Adrenal gland (tissue), 12 donors: ENCODE data around the gene EPHA6. TPM values are rescaled to one million over a fixed set of nuclear protein-coding genes. Genes with fewer than 3 reads are reported as not detected.

ENCODE experiments used
- DNase-seq, 7 donors: peaks; one replicate each; pipeline ENCODE4 v3.0.0-alpha.2; 2019 to 2020
- H3K27ac ChIP-seq, 5 donors: fragments of 200-600 bp; sonication (generic) in 4 of 5; 1 replicate in 3 of 5; 2 replicates in 2 of 5; pipeline versions ENCODE4 v1.5.1 to v1.8.0; 2016 to 2020; ENCODE audit warnings: mild to moderate bottlenecking in 1 of 5
- H3K27me3 ChIP-seq: fragments of 200-600 bp; 2 replicates; pipeline ENCODE4 v1.8.0; 2021
- H3K36me3 ChIP-seq, 2 donors: fragments of 200-600 bp; replicated peaks in 1 of 2; 1 replicate in 1 of 2; 2 replicates in 1 of 2; pipeline versions ENCODE4 v1.5.1 to v1.8.0; 2018 to 2022
- H3K4me1 ChIP-seq, 2 donors: fragments of 200-600 bp; replicated peaks in 1 of 2; 1 replicate in 1 of 2; 2 replicates in 1 of 2; pipeline versions ENCODE4 v1.5.1 to v1.8.0; 2018 to 2021
- H3K4me3 ChIP-seq, 4 donors: fragments of 200-600 bp; sonication (generic) in 3 of 4; one replicate each; pipeline ENCODE4 v1.5.1; 2016 to 2018
- H3K9me3 ChIP-seq, 3 donors: fragments of 200-600 bp; sonication (generic) in 1 of 3; replicated peaks in 1 of 3; 1 replicate in 2 of 3; 2 replicates in 1 of 3; pipeline versions ENCODE4 v1.5.1 to v1.8.0; 2016 to 2021
- POLR2A ChIP-seq, 2 donors: fragments of 450-650 bp; IDR thresholded peaks; one replicate each; pipeline ENCODE4 v1.6.1; 2017; ENCODE audit warnings: antibody characterized with exemption in 2 of 2, mild to moderate bottlenecking in 2 of 2, moderate library complexity in 1 of 2
- WGBS, 4 donors: extraction: QIAGEN DNeasy Blood & Tissue Kit in 2 of 4; methylation state at CpG; one replicate each; pipeline versions ENCODE4 v1.1.5 to v1.1.7; 2013 to 2017; 5-methylcytosine and 5-hydroxymethylcytosine counted together
- intact Hi-C, 2 donors: fragments of 100-400 bp; cut with DNase I; formaldehyde crosslinking; loops; one replicate each; pipeline versions ENCODE4 v1.14.1 to v1.15.0; 2022 to 2023
- polyA plus RNA-seq, 3 donors: library from polyadenylated mRNA; stranded (reverse); fragments of 200-250 nt in 2 of 3; fragments of 350-450 nt in 1 of 3; fragmentation: Illumina TruSeq in 1 of 3; extraction: RNeasy Lipid Tissue Mini Kit (QIAGEN cat#74804) in 1 of 3; gene quantifications; one replicate each; pipeline ENCODE4 v1.2.3, GENCODE V29; 2013 to 2014
- total RNA-seq, 9 donors: library from RNA; depleted of rRNA in 4 of 9; stranded (reverse); fragments of >200 nt in 4 of 9; fragments of 120-200 nt in 1 of 9; fragmentation: NEBNext Ultra II Directional in 1 of 9; extraction: Animal tissue kit (Norgen Biotek cat#: 25700) in 1 of 9; gene quantifications; one replicate each; pipeline versions ENCODE4 v1.1.0 to v1.2.4, GENCODE V29; 2013 to 2023
- TF ChIP-seq, protein P1 (sequence below), 6 experiments: fragments of 450-650 bp in 4 of 6; fragments of 200-600 bp in 2 of 6; sonication (generic) in 1 of 6; IDR thresholded peaks; 1 replicate in 5 of 6; 2 replicates in 1 of 6; pipeline versions ENCODE4 v1.5.1 to v1.8.0; 2016 to 2021; ENCODE audit warnings: antibody characterized with exemption in 6 of 6, mild to moderate bottlenecking in 2 of 6, moderate library complexity in 1 of 6
- donor health status: healthy with polysubstance abuse.
- donor health status: Bipolar disorder and iron deficiency.
- donor health status: DM: yes; HTN: yes; CAD: no.
- donor health status: DM: no; HTN: no; CAD: no.
- donor health status: DM: no; HTN: no; CAD: no.
- donor health status: DM: yes; HTN: yes; CAD: no.

The EPHA6 gene
- total and polyA plus RNA-seq, 12 donors, result 0.07 to 2.1 (median 0.07) TPM; not detected in 9

DNA sequence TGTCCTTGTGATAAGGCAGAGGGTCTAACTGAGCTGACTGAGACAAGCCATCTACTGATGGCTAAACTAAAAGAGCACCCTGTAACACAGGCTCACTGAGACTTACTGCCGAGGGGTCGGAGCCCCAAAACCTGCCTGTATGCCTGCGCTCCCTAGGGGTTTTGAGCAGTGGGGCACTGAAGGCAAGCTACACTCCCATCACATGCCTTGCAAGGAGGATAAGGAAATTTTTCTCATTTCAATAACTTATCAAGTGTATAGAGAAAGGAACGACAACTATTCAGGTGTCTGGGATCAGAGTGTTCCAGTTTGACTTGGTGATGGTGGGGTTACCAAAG, 292.2 kb downstream of the EPHA6 start:
- no peak for TF ChIP-seq POLR2A (IDR thresholded peaks at IDR 0.05)
- TF ChIP-seq, protein P1, sequence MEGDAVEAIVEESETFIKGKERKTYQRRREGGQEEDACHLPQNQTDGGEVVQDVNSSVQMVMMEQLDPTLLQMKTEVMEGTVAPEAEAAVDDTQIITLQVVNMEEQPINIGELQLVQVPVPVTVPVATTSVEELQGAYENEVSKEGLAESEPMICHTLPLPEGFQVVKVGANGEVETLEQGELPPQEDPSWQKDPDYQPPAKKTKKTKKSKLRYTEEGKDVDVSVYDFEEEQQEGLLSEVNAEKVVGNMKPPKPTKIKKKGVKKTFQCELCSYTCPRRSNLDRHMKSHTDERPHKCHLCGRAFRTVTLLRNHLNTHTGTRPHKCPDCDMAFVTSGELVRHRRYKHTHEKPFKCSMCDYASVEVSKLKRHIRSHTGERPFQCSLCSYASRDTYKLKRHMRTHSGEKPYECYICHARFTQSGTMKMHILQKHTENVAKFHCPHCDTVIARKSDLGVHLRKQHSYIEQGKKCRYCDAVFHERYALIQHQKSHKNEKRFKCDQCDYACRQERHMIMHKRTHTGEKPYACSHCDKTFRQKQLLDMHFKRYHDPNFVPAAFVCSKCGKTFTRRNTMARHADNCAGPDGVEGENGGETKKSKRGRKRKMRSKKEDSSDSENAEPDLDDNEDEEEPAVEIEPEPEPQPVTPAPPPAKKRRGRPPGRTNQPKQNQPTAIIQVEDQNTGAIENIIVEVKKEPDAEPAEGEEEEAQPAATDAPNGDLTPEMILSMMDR (IDR thresholded peaks at IDR 0.05), result no peak
- no peak overlapping the region for H3K4me3 ChIP-seq
- DNase-seq, result no peak
- H3K27me3 ChIP-seq, result no peaks in the 10 kb centered on the region
- H3K36me3 ChIP-seq, result no peaks in the 10 kb centered on the region
- intact Hi-C loops, result no loop called here
- no peaks in the 10 kb centered on the region for H3K9me3 ChIP-seq
- no peaks in the 10 kb centered on the region for H3K4me1 ChIP-seq
- 71 to 95% (median 81%) methylated on average over 2 to 4 of the region's 4 CpGs for WGBS, 4 donors
- H3K27ac ChIP-seq, result no peak overlapping the region

DNA sequence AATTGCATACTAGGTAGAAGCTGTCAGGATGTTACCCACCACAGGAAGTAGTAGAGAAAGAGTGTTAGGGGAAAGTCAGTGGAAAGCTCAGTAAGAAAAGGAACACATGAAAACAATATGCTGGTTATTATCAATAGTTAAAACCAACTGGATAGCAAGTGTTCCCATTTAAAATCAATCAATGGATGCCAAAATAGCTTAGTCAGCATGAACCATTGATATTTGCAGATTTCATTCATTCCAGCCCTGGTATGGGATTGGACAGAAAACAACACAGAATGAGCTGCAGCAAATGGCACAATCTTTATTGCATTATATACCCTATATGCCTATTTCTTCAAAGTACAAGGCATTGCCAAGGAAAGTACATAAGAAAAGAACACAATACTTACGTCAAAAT, 293.7 kb downstream of the EPHA6 start:
- no peak overlapping the region for H3K4me3 ChIP-seq
- 67 to 76% (median 74%) methylated on average over 1 of the region's 1 CpG for WGBS, 4 donors
- TF ChIP-seq POLR2A (IDR thresholded peaks at IDR 0.05), result no peak
- TF ChIP-seq, protein P1 (IDR thresholded peaks at IDR 0.05), result no peak
- H3K4me1 ChIP-seq, result no peaks in the 10 kb centered on the region
- no peaks in the 10 kb centered on the region for H3K27me3 ChIP-seq
- no peaks in the 10 kb centered on the region for H3K9me3 ChIP-seq
- no peaks in the 10 kb centered on the region for H3K36me3 ChIP-seq
- intact Hi-C loops, result no loop called here
- no peak for DNase-seq
- no peak overlapping the region for H3K27ac ChIP-seq

DNA sequence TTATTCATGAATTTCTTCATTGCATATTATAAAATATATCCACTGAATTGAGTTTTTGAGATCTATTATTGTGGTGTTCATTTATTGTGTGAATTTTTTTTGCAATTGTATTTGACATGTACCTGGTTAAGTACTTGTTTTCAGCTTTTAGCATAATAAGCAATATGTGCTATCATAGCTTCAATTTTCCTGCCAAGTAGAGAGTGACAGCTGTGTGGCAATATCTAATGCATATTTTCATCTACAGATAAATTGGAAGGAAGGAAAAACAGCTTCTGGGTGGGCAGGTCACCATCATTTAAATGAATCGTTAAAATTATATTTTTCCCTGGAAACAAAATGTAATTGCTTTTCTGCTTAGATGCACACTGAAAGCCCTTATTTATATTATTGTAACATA, 296.9 kb downstream of the EPHA6 start:
- Histone ChIP-seq H3K27me3 (no peaks in the 10 kb centered on the region), H3K4me1 (no peaks in the 10 kb centered on the region), H3K27ac (no peak overlapping the region), H3K36me3 (no peaks in the 10 kb centered on the region), H3K4me3 (no peak overlapping the region), H3K9me3 (no peaks in the 10 kb centered on the region)
- no peak for TF ChIP-seq POLR2A (IDR thresholded peaks at IDR 0.05)
- intact Hi-C loops, result no loop called here
- no peak for DNase-seq
- WGBS, 4 donors, result 63 to 82% (median 76%) methylated on average over 1 of the region's 1 CpG

DNA sequence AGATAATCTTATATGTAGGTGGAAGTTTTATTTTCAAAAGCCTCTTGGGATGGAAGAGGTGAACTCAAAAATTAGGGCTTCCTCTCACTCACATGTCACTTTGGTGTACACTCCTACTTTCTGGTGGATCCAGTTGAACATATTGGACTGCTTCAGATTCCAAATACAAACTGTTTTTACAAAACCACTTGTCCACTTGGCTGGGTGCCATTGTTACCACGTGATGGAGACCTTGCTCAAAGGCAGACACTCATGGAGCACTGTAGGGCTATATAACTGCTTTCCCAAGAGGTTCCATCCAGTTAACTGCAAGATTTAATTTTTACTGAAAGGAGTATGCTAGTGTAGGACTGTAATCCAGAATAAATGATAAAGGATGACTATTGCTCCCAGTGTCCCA, 307.0 kb downstream of the EPHA6 start:
- Histone ChIP-seq H3K4me1 (no peaks in the 10 kb centered on the region), H3K27me3 (no peaks in the 10 kb centered on the region), H3K36me3 (no peaks in the 10 kb centered on the region), H3K27ac (no peak overlapping the region), H3K4me3 (no peak overlapping the region), H3K9me3 (no peaks in the 10 kb centered on the region)
- WGBS, 4 donors, result 33 to 63% (median 39%) methylated on average over 1 of the region's 1 CpG
- intact Hi-C loops, result no loop called here
- TF ChIP-seq, protein P1 (IDR thresholded peaks at IDR 0.05), result no peak
- TF ChIP-seq POLR2A (IDR thresholded peaks at IDR 0.05), result no peak
- no peak for DNase-seq

DNA sequence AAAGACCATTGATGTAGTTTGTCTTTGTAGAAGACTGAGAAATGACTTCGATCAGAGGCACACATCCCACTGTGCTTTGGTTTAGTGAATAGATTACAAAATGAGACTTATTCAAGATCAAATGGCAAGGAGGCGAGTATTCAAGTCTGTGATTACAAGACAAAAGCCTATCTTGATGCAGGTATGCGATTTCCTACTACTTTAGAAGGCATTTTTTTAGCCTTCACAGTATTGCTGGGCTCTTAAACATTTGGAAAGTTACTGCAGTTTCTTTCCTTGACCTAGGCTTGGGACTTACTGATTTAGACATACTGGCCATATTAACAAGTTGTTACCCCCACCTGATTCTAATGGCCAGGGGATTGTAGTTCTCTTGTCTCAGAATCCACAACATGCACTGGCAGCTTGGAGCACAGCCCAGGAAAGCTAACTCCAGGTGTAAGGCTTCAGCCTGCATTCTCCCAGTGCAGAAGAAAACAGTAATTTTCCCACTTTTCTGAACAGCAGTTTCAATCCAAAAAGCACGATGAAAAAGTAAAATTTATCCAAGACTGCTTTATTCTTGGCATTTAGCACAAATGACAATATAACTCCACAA, 311.6 kb downstream of the EPHA6 start:
- Histone ChIP-seq H3K27ac (no peak overlapping the region), H3K9me3 (no peaks in the 10 kb centered on the region), H3K4me3 (no peak overlapping the region), H3K4me1 (no peaks in the 10 kb centered on the region), H3K27me3 (no peaks in the 10 kb centered on the region), H3K36me3 (no peaks in the 10 kb centered on the region)
- TF ChIP-seq, protein P1 (IDR thresholded peaks at IDR 0.05), result no peak
- TF ChIP-seq POLR2A (IDR thresholded peaks at IDR 0.05), result no peak
- intact Hi-C loops, result no loop called here
- 31 to 37% (median 36%) methylated on average over 4 of the region's 4 CpGs for WGBS, 4 donors
- no peak for DNase-seq
